Uterus (tissue), 4 donors: ENCODE results near the gene BRMS1L. TPM values are rescaled to one million over a fixed set of nuclear protein-coding genes. Genes with fewer than 3 reads are reported as not detected.
"Not testable (repeated sequence)": the region's sequence is repeated elsewhere in the genome, so short reads cannot be mapped to it uniquely, and the experiment has no call there.

Source experiments
- DNase-seq, 2 donors: peaks; one replicate each; pipeline ENCODE4 v3.0.0-alpha.2; 2019 to 2020
- H3K27ac ChIP-seq, 2 donors: fragments of 200-600 bp; sonication (generic); 1 replicate in 1 of 2; 2 replicates in 1 of 2; pipeline ENCODE4 v1.5.1; 2016 to 2018
- H3K27me3 ChIP-seq, 2 donors: fragments of 200-600 bp; sonication (generic); one replicate each; pipeline ENCODE4 v1.5.1; 2018 to 2019; ENCODE audit warnings: control low read depth in 1 of 2
- H3K36me3 ChIP-seq, 2 donors: fragments of 200-600 bp; sonication (generic); one replicate each; pipeline ENCODE4 v1.5.1; 2019; ENCODE audit warnings: control low read depth in 1 of 2
- H3K4me1 ChIP-seq, 2 donors: fragments of 200-600 bp; sonication (generic); one replicate each; pipeline ENCODE4 v1.5.1; 2018 to 2019; ENCODE audit warnings: control low read depth in 1 of 2
- H3K4me3 ChIP-seq, 2 donors: fragments of 200-600 bp; sonication (generic); 1 replicate in 1 of 2; 2 replicates in 1 of 2; pipeline ENCODE4 v1.5.1; 2018 to 2019; ENCODE audit warnings: mild to moderate bottlenecking in 1 of 2
- H3K9me3 ChIP-seq, 2 donors: fragments of 200-600 bp; sonication (generic); one replicate each; pipeline ENCODE4 v1.5.1; 2019; ENCODE audit warnings: control low read depth in 1 of 2
- CTCF ChIP-seq, 4 experiments: fragments of 200-600 bp in 2 of 4; fragments of 450-650 bp in 2 of 4; sonication (generic) in 2 of 4; IDR thresholded peaks; one replicate each; pipeline ENCODE4 v1.5.1; 2016 to 2019; ENCODE audit warnings: antibody characterized with exemption in 4 of 4, mild to moderate bottlenecking in 2 of 4, moderate library complexity in 1 of 4
- POLR2A ChIP-seq, 2 donors: fragments of 450-650 bp; IDR thresholded peaks; one replicate each; pipeline ENCODE4 v1.6.1; 2016; ENCODE audit warnings: antibody characterized with exemption in 2 of 2, mild to moderate bottlenecking in 1 of 2, moderate library complexity in 1 of 2
- intact Hi-C: fragments of 100-400 bp; cut with DNase I; formaldehyde crosslinking; loops from one replicate; pipeline ENCODE4 v1.15.1; 2023; ENCODE audit warnings: low total_unique reads
- total RNA-seq, 4 donors: library from RNA; depleted of rRNA in 3 of 4; stranded (reverse); fragments of >200 nt in 3 of 4; gene quantifications; one replicate each; pipeline versions ENCODE4 v1.1.0 to v1.2.4, GENCODE V29; 2014 to 2023
- donor health status: DM: yes; HTN: yes; CAD: no.

The BRMS1L gene
- total RNA-seq, 4 donors from 2014 or later, result 1.5 to 16.3 (median 8.5) TPM

- Histone ChIP-seq H3K27me3 (no peaks in the 10 kb centered on the region), H3K9me3 (no peaks in the 10 kb centered on the region), H3K27ac (no peak overlapping the region), H3K4me1 (no peaks in the 10 kb centered on the region), H3K4me3 (no peak overlapping the region), H3K36me3 (no peaks in the 10 kb centered on the region)
- intact Hi-C loops, result no loop called here
- TF ChIP-seq CTCF (IDR thresholded peaks at IDR 0.05) (no peak), POLR2A (IDR thresholded peaks at IDR 0.05) (no peak)
- no peak for DNase-seq
Measured at GRCh38 chr14:35822501-35822900, 3.6 kb upstream of the BRMS1L start.

- H3K9me3 ChIP-seq, H3K4me3 ChIP-seq, intact Hi-C loops, H3K27me3 ChIP-seq, DNase-seq, H3K36me3 ChIP-seq, H3K4me1 ChIP-seq, H3K27ac ChIP-seq: not testable (repeated sequence)
Measured at GRCh38 chr14:35824446-35825165, 1.5 kb upstream of the BRMS1L start.

GRCh38 chr14:35825968-35826217 lies 245 bp upstream of the BRMS1L start:
- TF ChIP-seq CTCF (IDR thresholded peaks at IDR 0.05) (no peak), POLR2A (IDR thresholded peaks at IDR 0.05) (no peak)
- no peaks in the 10 kb centered on the region for H3K9me3 ChIP-seq
- peak overlapping the region; percentile 63 to 84 for H3K4me3 ChIP-seq
- no peaks in the 10 kb centered on the region for H3K36me3 ChIP-seq
- H3K27me3 ChIP-seq, result no peaks in the 10 kb centered on the region
- no peak for DNase-seq
- peak overlapping the region; percentile 76 to 95 for H3K27ac ChIP-seq
- intact Hi-C loops, result no loop called here
- no peaks in the 10 kb centered on the region for H3K4me1 ChIP-seq

GRCh38 chr14:35826952-35827416 lies 846 bp downstream of the BRMS1L start:
- H3K4me3 ChIP-seq, result peak overlapping the region; percentile 63 to 84
- H3K9me3 ChIP-seq, result no peaks in the 10 kb centered on the region
- TF ChIP-seq POLR2A (IDR thresholded peaks at IDR 0.05), result no peak
- no peak for TF ChIP-seq CTCF (IDR thresholded peaks at IDR 0.05)
- no peak for DNase-seq
- no peaks in the 10 kb centered on the region for H3K27me3 ChIP-seq
- no peaks in the 10 kb centered on the region for H3K4me1 ChIP-seq
- intact Hi-C loops, result no loop called here
- peak overlapping the region; percentile 94 to 95 for H3K27ac ChIP-seq
- H3K36me3 ChIP-seq, result no peaks in the 10 kb centered on the region

GRCh38 chr14:35827678-35828472 lies 1.7 kb downstream of the BRMS1L start:
- no peak for TF ChIP-seq CTCF (IDR thresholded peaks at IDR 0.05)
- TF ChIP-seq POLR2A (IDR thresholded peaks at IDR 0.05), result no peak
- Histone ChIP-seq H3K4me1 (no peaks in the 10 kb centered on the region), H3K9me3 (no peaks in the 10 kb centered on the region), H3K27me3 (no peaks in the 10 kb centered on the region), H3K36me3 (no peaks in the 10 kb centered on the region), H3K4me3 (no peak overlapping the region), H3K27ac (no peak overlapping the region)
- DNase-seq, result no peak
- intact Hi-C loops, result no loop called here
